Karpas-422 (cell line): ENCODE results near the gene SARNP. TPM values are rescaled to one million over a fixed set of nuclear protein-coding genes. Genes with fewer than 3 reads are reported as not detected.

ENCODE experiments used
- DNase-seq: peaks from one replicate; pipeline ENCODE4 v3.0.0-alpha.2; 2015
- H2AFZ ChIP-seq: fragments of 200-600 bp; sonication (generic); 2 replicates; pipeline ENCODE4 v1.6.1; 2014; ENCODE audit warnings: antibody characterized with exemption, low read length, mixed read lengths
- H3K27ac ChIP-seq: fragments of 200-600 bp; sonication (generic); 2 replicates; pipeline ENCODE4 v1.5.1; 2014; ENCODE audit warnings: mild to moderate bottlenecking, low read length, moderate library complexity
- H3K27me3 ChIP-seq: fragments of 200-600 bp; sonication (generic); 2 replicates; pipeline ENCODE4 v1.6.1; 2014; ENCODE audit warnings: low read length, mixed read lengths
- H3K36me3 ChIP-seq: fragments of 200-600 bp; sonication (generic); 2 replicates; pipeline ENCODE4 v1.6.1; 2014; ENCODE audit warnings: low read length, mixed read lengths; ENCODE audit not compliant: insufficient read depth
- H3K4me1 ChIP-seq: fragments of 200-600 bp; sonication (generic); 2 replicates; pipeline ENCODE4 v1.6.1; 2014; ENCODE audit warnings: mild to moderate bottlenecking, low read length, mixed read lengths
- H3K4me2 ChIP-seq: fragments of 200-600 bp; sonication (generic); 2 replicates; pipeline ENCODE4 v1.6.1; 2014; ENCODE audit warnings: low read length, low read depth, mild to moderate bottlenecking; ENCODE audit not compliant: poor library complexity, severe bottlenecking
- H3K4me3 ChIP-seq: fragments of 200-600 bp; sonication (generic); 2 replicates; pipeline ENCODE4 v1.5.1; 2014; ENCODE audit warnings: mild to moderate bottlenecking, antibody characterized with exemption, low read length, mixed read lengths
- H3K79me2 ChIP-seq: fragments of 200-600 bp; sonication (generic); 2 replicates; pipeline ENCODE4 v1.6.1; 2014; ENCODE audit warnings: mild to moderate bottlenecking, low read length, mixed read lengths
- H3K9ac ChIP-seq: fragments of 200-600 bp; sonication (generic); 2 replicates; pipeline ENCODE4 v1.6.0; 2014; ENCODE audit warnings: low read length
- H3K9me2 ChIP-seq: fragments of 200-600 bp; sonication (generic), shearing (Covaris generic); replicated peaks from 2 replicates; pipeline ENCODE4 v1.6.0; 2014; ENCODE audit warnings: mild to moderate bottlenecking, low read length, moderate library complexity; ENCODE audit not compliant: insufficient read depth
- H3K9me3 ChIP-seq: fragments of 300-700, 200-600 bp; sonication (generic); 2 replicates; pipeline ENCODE4 v1.6.1; 2014; ENCODE audit warnings: low read length, mixed read lengths
- H4K20me1 ChIP-seq: fragments of 200-600 bp; sonication (generic); 2 replicates; pipeline ENCODE4 v1.6.1; 2014; ENCODE audit warnings: mild to moderate bottlenecking, antibody characterized with exemption, low read length, low read depth; ENCODE audit not compliant: insufficient read depth
- total RNA-seq: library from RNA; depleted of rRNA; stranded (reverse); fragments of >200 nt; shearing (Covaris generic); gene quantifications from 2 replicates; pipeline ENCODE4 v1.2.3, GENCODE V29; 2014; ENCODE audit warnings: low replicate concordance

The SARNP gene
- total RNA-seq, 1 experiment from 2014 or later = 64.9 TPM

- Histone ChIP-seq H3K4me2 (peak overlapping the region; percentile 99), H3K27ac (peak overlapping the region; percentile 44; the same call in 1 of the 2 replicates), H4K20me1 (no peaks in the 10 kb centered on the region), H3K9me3 (no peaks in the 10 kb centered on the region), H3K9ac (peak overlapping the region; percentile 96), H2AFZ (no peak overlapping the region), H3K27me3 (no peaks in the 10 kb centered on the region), H3K4me1 (peaks cover 39% of the 10 kb centered on the region), H3K36me3 (no peaks in the 10 kb centered on the region), H3K4me3 (peak overlapping the region; percentile 95; the same call in 1 of the 2 replicates), H3K9me2 (no peaks in the 10 kb centered on the region), H3K79me2 (peaks cover 14% of the 10 kb centered on the region)
- DNase-seq = no peak
These were observed 90.6 kb downstream of the SARNP start for GRCh38 chr12:55726971-55727370.

- H3K4me3 ChIP-seq = no peak overlapping the region
- H3K9me2 ChIP-seq = no peaks in the 10 kb centered on the region
- H3K27ac ChIP-seq = no peak overlapping the region
- peaks cover 38% of the 10 kb centered on the region for H3K4me1 ChIP-seq
- no peaks in the 10 kb centered on the region for H3K36me3 ChIP-seq
- peaks cover 14% of the 10 kb centered on the region for H3K79me2 ChIP-seq
- H3K9ac ChIP-seq = no peak overlapping the region
- DNase-seq = no peak
- H3K9me3 ChIP-seq = no peaks in the 10 kb centered on the region
- no peaks in the 10 kb centered on the region for H4K20me1 ChIP-seq
- no peak overlapping the region for H3K4me2 ChIP-seq
- no peak overlapping the region for H2AFZ ChIP-seq
- H3K27me3 ChIP-seq = no peaks in the 10 kb centered on the region
These were observed 92.0 kb downstream of the SARNP start for GRCh38 chr12:55725556-55725955.

GRCh38 chr12:55724940-55725309, 92.6 kb downstream of the SARNP start:
- H3K9ac ChIP-seq = peak overlapping the region; percentile 17; the same call in 1 of the 2 replicates
- H3K9me3 ChIP-seq = no peaks in the 10 kb centered on the region
- DNase-seq = no peak
- H3K79me2 ChIP-seq = peaks cover 14% of the 10 kb centered on the region
- H3K4me3 ChIP-seq = no peak overlapping the region
- H3K4me1 ChIP-seq = peaks cover 32% of the 10 kb centered on the region
- no peak overlapping the region for H3K4me2 ChIP-seq
- H3K36me3 ChIP-seq = no peaks in the 10 kb centered on the region
- H4K20me1 ChIP-seq = no peaks in the 10 kb centered on the region
- H2AFZ ChIP-seq = no peak overlapping the region
- 0 out of 2 replicates have a peak overlapping the region, but pooled peaks have one; percentile 10 for H3K27ac ChIP-seq
- H3K9me2 ChIP-seq = no peaks in the 10 kb centered on the region
- H3K27me3 ChIP-seq = no peaks in the 10 kb centered on the region

GRCh38 chr12:55724226-55724939, 93.1 kb downstream of the SARNP start:
- Histone ChIP-seq H3K9me3 (no peaks in the 10 kb centered on the region), H3K9ac (no peak overlapping the region), H4K20me1 (no peaks in the 10 kb centered on the region), H3K27me3 (no peaks in the 10 kb centered on the region), H3K4me1 (peaks cover 27% of the 10 kb centered on the region), H2AFZ (no peak overlapping the region), H3K4me3 (no peak overlapping the region), H3K79me2 (peaks cover 14% of the 10 kb centered on the region), H3K36me3 (no peaks in the 10 kb centered on the region), H3K4me2 (no peak overlapping the region), H3K9me2 (no peaks in the 10 kb centered on the region), H3K27ac (0 out of 2 replicates have a peak overlapping the region, but pooled peaks have one; percentile 10)
- peak; percentile 91 for DNase-seq

GRCh38 chr12:55723516-55724225, 93.9 kb downstream of the SARNP start:
- Histone ChIP-seq H3K27me3 (no peaks in the 10 kb centered on the region), H3K79me2 (peaks cover 17% of the 10 kb centered on the region), H3K9me2 (no peaks in the 10 kb centered on the region), H3K36me3 (no peaks in the 10 kb centered on the region), H3K9me3 (no peaks in the 10 kb centered on the region), H3K4me3 (no peak overlapping the region), H3K4me2 (no peak overlapping the region), H4K20me1 (no peaks in the 10 kb centered on the region), H2AFZ (no peak overlapping the region), H3K4me1 (peaks cover 32% of the 10 kb centered on the region), H3K9ac (no peak overlapping the region), H3K27ac (no peak overlapping the region)
- no peak for DNase-seq

GRCh38 chr12:55722948-55723347, 94.6 kb downstream of the SARNP start:
- Histone ChIP-seq H3K9me2 (no peaks in the 10 kb centered on the region), H3K4me2 (no peak overlapping the region), H3K9me3 (no peaks in the 10 kb centered on the region), H3K4me3 (no peak overlapping the region), H3K27me3 (no peaks in the 10 kb centered on the region), H4K20me1 (no peaks in the 10 kb centered on the region), H3K36me3 (no peaks in the 10 kb centered on the region), H3K9ac (no peak overlapping the region), H3K27ac (no peak overlapping the region), H3K79me2 (peaks cover 19% of the 10 kb centered on the region), H2AFZ (no peak overlapping the region), H3K4me1 (peaks cover 38% of the 10 kb centered on the region)
- DNase-seq = no peak

- Histone ChIP-seq H4K20me1 (no peaks in the 10 kb centered on the region), H3K4me1 (peaks cover 40% of the 10 kb centered on the region), H3K9ac (no peak overlapping the region), H3K79me2 (peaks cover 22% of the 10 kb centered on the region), H3K27ac (no peak overlapping the region), H3K36me3 (no peaks in the 10 kb centered on the region), H3K4me2 (no peak overlapping the region), H3K9me3 (no peaks in the 10 kb centered on the region), H3K27me3 (no peaks in the 10 kb centered on the region), H2AFZ (no peak overlapping the region), H3K4me3 (no peak overlapping the region), H3K9me2 (no peaks in the 10 kb centered on the region)
- no peak for DNase-seq
These were observed 95.8 kb downstream of the SARNP start for GRCh38 chr12:55721601-55722213.

GRCh38 chr12:55720894-55721444, 96.6 kb downstream of the SARNP start:
- H3K79me2 ChIP-seq = peaks cover 25% of the 10 kb centered on the region
- H2AFZ ChIP-seq = no peak overlapping the region
- no peak overlapping the region for H3K4me2 ChIP-seq
- no peak for DNase-seq
- H3K4me1 ChIP-seq = peaks cover 39% of the 10 kb centered on the region
- no peak overlapping the region for H3K27ac ChIP-seq
- H3K9me2 ChIP-seq = no peaks in the 10 kb centered on the region
- no peak overlapping the region for H3K9ac ChIP-seq
- H4K20me1 ChIP-seq = no peaks in the 10 kb centered on the region
- no peaks in the 10 kb centered on the region for H3K27me3 ChIP-seq
- H3K36me3 ChIP-seq = no peaks in the 10 kb centered on the region
- no peaks in the 10 kb centered on the region for H3K9me3 ChIP-seq
- H3K4me3 ChIP-seq = no peak overlapping the region
